Measurements from ENCODE around the gene DMD.
A peak's percentile ranks its signal among the peaks of the same experiment; 100 is the strongest.

Gene DMD

DNA sequence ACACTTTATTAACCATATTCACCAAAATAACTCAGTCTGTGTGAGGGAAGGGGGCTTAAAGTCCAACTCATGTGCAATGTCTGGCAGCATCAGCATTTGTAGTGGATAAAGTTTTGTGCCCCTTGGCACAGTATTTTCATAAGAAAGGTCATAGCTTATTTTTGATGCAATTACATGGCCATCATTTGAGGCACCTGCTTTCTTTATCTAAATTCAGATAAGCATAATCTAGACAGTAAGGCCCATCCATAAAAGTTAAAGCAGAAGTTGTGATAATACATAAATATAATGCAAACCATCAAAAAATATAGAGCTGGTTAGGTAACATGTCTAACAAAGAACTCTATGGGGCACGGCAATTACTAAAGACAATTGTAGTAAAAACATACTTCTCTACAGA, 763.7 kb downstream of the DMD start:
- Histone ChIP-seq H2AFZ (ENCODE audit: low read depth, low read length) (no peak overlapping the region; the same call in 1 of the 2 replicates), H3K27ac (ENCODE audit: low read length) (no peak overlapping the region)

GRCh38 chrX:32443841-32444240, 767.5 kb downstream of the DMD start:
- no peak for TF ChIP-seq EZH2 (IDR thresholded peaks at IDR 0.05; ENCODE audit: borderline replicate concordance, low read depth, low read length, severe bottlenecking)
- TF ChIP-seq, protein P1, sequence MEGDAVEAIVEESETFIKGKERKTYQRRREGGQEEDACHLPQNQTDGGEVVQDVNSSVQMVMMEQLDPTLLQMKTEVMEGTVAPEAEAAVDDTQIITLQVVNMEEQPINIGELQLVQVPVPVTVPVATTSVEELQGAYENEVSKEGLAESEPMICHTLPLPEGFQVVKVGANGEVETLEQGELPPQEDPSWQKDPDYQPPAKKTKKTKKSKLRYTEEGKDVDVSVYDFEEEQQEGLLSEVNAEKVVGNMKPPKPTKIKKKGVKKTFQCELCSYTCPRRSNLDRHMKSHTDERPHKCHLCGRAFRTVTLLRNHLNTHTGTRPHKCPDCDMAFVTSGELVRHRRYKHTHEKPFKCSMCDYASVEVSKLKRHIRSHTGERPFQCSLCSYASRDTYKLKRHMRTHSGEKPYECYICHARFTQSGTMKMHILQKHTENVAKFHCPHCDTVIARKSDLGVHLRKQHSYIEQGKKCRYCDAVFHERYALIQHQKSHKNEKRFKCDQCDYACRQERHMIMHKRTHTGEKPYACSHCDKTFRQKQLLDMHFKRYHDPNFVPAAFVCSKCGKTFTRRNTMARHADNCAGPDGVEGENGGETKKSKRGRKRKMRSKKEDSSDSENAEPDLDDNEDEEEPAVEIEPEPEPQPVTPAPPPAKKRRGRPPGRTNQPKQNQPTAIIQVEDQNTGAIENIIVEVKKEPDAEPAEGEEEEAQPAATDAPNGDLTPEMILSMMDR (IDR thresholded peaks at IDR 0.05; ENCODE audit: borderline replicate concordance, extremely low read depth, low read length, poor library complexity, severe bottlenecking): no peak
- no peak overlapping the region for H2AFZ ChIP-seq (ENCODE audit: low read depth, low read length)
- H3K9ac ChIP-seq (ENCODE audit: low read depth, low read length): no peak overlapping the region
- DNase-seq: no peak
- H3K27ac ChIP-seq (ENCODE audit: low read length): no peak overlapping the region
- H3K4me3 ChIP-seq (ENCODE audit: low read depth in 1 of 2, low read length in 2 of 2): no peak overlapping the region
- no peaks in the 10 kb centered on the region for H3K27me3 ChIP-seq (ENCODE audit: insufficient read depth, low read length, poor library complexity)
- H4K20me1 ChIP-seq (ENCODE audit: insufficient read depth, low read length): no peaks in the 10 kb centered on the region
- H3K9me3 ChIP-seq (ENCODE audit: insufficient read depth, low read length, severe bottlenecking): no peaks in the 10 kb centered on the region
- no peaks in the 10 kb centered on the region for H3K79me2 ChIP-seq (ENCODE audit: insufficient read depth, low read length)
- H3K36me3 ChIP-seq (ENCODE audit: insufficient read depth, low read length): no peaks in the 10 kb centered on the region
- no peak overlapping the region for H3K4me2 ChIP-seq (ENCODE audit: insufficient read depth, low read length)
- ATAC-seq (ENCODE audit: insufficient read depth, low read depth): no peak
- peaks cover 5% of the 10 kb centered on the region for H3K4me1 ChIP-seq (ENCODE audit: insufficient read depth, low read length)

More for the DNA sequence above, 763.7 kb downstream of the DMD start:
- Histone ChIP-seq H3K9me3 (ENCODE audit: insufficient read depth, low read length, severe bottlenecking) (no peaks in the 10 kb centered on the region), H3K9ac (ENCODE audit: low read depth, low read length) (no peak overlapping the region), H4K20me1 (ENCODE audit: insufficient read depth, low read length) (no peaks in the 10 kb centered on the region), H3K27me3 (ENCODE audit: insufficient read depth, low read length, poor library complexity) (no peaks in the 10 kb centered on the region), H3K4me1 (ENCODE audit: insufficient read depth, low read length) (peaks cover 13% of the 10 kb centered on the region), H3K4me2 (ENCODE audit: insufficient read depth, low read length) (no peak overlapping the region), H3K36me3 (ENCODE audit: insufficient read depth, low read length) (no peaks in the 10 kb centered on the region), H3K4me3 (ENCODE audit: low read depth in 1 of 2, low read length in 2 of 2) (no peak overlapping the region), H3K79me2 (ENCODE audit: insufficient read depth, low read length) (no peaks in the 10 kb centered on the region)
- ATAC-seq (ENCODE audit: insufficient read depth, low read depth) (no peak), DNase-seq (no peak)
- TF ChIP-seq EZH2 (IDR thresholded peaks at IDR 0.05; ENCODE audit: borderline replicate concordance, low read depth, low read length, severe bottlenecking): no peak
- TF ChIP-seq, protein P1 (IDR thresholded peaks at IDR 0.05; ENCODE audit: borderline replicate concordance, extremely low read depth, low read length, poor library complexity, severe bottlenecking): no peak

DNA sequence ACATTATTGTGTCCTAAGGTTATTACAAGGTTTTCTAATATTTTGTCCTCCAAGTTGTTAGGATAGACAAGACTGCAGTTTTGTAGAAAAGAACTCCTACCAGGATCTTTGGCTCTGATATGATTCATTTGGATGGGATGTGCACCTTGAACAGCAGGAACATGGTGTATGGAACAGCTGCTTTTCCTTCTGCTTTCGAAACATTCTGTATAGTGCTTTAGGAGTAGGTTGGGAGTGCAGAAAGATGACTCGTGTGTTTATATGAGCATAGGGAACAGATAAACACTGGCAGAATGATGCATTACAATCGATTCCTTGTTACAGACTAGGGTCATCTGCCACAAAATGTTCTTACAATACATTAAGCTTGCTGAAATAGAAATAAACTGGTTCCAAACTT, 790.1 kb downstream of the DMD start:
- Histone ChIP-seq H3K4me3 (ENCODE audit: low read depth in 1 of 2, low read length in 2 of 2) (no peak overlapping the region), H3K4me2 (ENCODE audit: insufficient read depth, low read length) (no peak overlapping the region), H3K9me3 (ENCODE audit: insufficient read depth, low read length, severe bottlenecking) (no peaks in the 10 kb centered on the region), H2AFZ (ENCODE audit: low read depth, low read length) (no peak overlapping the region), H3K27me3 (ENCODE audit: insufficient read depth, low read length, poor library complexity) (no peaks in the 10 kb centered on the region), H3K4me1 (ENCODE audit: insufficient read depth, low read length) (no peaks in the 10 kb centered on the region), H4K20me1 (ENCODE audit: insufficient read depth, low read length) (no peaks in the 10 kb centered on the region), H3K9ac (ENCODE audit: low read depth, low read length) (no peak overlapping the region), H3K27ac (ENCODE audit: low read length) (no peak overlapping the region), H3K79me2 (ENCODE audit: insufficient read depth, low read length) (no peaks in the 10 kb centered on the region), H3K36me3 (ENCODE audit: insufficient read depth, low read length) (no peaks in the 10 kb centered on the region)
- ATAC-seq (ENCODE audit: insufficient read depth, low read depth): no peak
- DNase-seq: no peak
- TF ChIP-seq, protein P1 (IDR thresholded peaks at IDR 0.05; ENCODE audit: borderline replicate concordance, extremely low read depth, low read length, poor library complexity, severe bottlenecking): no peak
- TF ChIP-seq EZH2 (IDR thresholded peaks at IDR 0.05; ENCODE audit: borderline replicate concordance, low read depth, low read length, severe bottlenecking): no peak

DNA sequence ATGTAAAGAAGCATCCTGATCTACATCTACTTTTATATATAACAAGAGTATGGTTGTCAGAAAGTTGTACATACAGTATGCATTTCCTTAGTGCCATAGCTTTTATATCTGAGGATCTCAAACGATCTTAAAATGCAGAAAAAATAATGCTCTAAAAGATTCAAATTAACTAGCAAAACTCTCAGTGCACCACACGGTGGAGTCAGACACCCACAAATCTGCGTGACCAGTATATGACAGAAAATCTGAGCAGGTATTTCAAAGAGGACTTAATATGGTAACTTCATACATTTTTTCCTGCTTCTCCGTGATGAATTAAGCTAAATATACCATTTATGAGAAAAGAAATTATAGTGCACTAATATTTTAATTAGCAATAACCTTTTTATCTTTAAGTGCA, 803.0 kb downstream of the DMD start:
- Histone ChIP-seq H4K20me1 (ENCODE audit: insufficient read depth, low read length) (no peaks in the 10 kb centered on the region), H3K4me1 (ENCODE audit: insufficient read depth, low read length) (no peaks in the 10 kb centered on the region), H3K9ac (ENCODE audit: low read depth, low read length) (no peak overlapping the region), H3K27ac (ENCODE audit: low read length) (no peak overlapping the region), H3K4me2 (ENCODE audit: insufficient read depth, low read length) (no peak overlapping the region), H3K4me3 (ENCODE audit: low read depth in 1 of 2, low read length in 2 of 2) (no peak overlapping the region), H3K36me3 (ENCODE audit: insufficient read depth, low read length) (no peaks in the 10 kb centered on the region), H2AFZ (ENCODE audit: low read depth, low read length) (no peak overlapping the region), H3K27me3 (ENCODE audit: insufficient read depth, low read length, poor library complexity) (no peaks in the 10 kb centered on the region), H3K79me2 (ENCODE audit: insufficient read depth, low read length) (no peaks in the 10 kb centered on the region), H3K9me3 (ENCODE audit: insufficient read depth, low read length, severe bottlenecking) (no peaks in the 10 kb centered on the region)
- no peak for ATAC-seq (ENCODE audit: insufficient read depth, low read depth)
- TF ChIP-seq, protein P1 (IDR thresholded peaks at IDR 0.05; ENCODE audit: borderline replicate concordance, extremely low read depth, low read length, poor library complexity, severe bottlenecking): peak; percentile 28
- TF ChIP-seq EZH2 (IDR thresholded peaks at IDR 0.05; ENCODE audit: borderline replicate concordance, low read depth, low read length, severe bottlenecking): no peak
- DNase-seq: peak; percentile 2

Data from DND-41 (cell line).